ENCODE data around the gene ACIN1. TPM values are rescaled to one million over a fixed set of nuclear protein-coding genes. Genes with fewer than 3 reads are reported as not detected.

ACIN1 gene
- total and polyA plus RNA-seq, 7 donors: 45.2 to 83.2 (median 75.3) TPM

GRCh38 chr14:23085458-23085857 is 9.5 kb downstream of the ACIN1 start:
- TF ChIP-seq CTCF (IDR thresholded peaks at IDR 0.05): no peak

GRCh38 chr14:23080474-23080873 is 14.5 kb downstream of the ACIN1 start:
- H3K27me3 ChIP-seq (ENCODE audit: insufficient read depth in 3 of 3, low read length in 2 of 3): no peaks in the 10 kb centered on the region
- intact Hi-C loops (cut with DNase I): no loop called here
- H3K9me3 ChIP-seq: no peaks in the 10 kb centered on the region
- ATAC-seq (no peak), DNase-seq (no peak)
- H3K4me3 ChIP-seq: no peak overlapping the region
- no peak overlapping the region for H3K27ac ChIP-seq
- WGBS, 3 donors: 78 to 95% (median 86%) methylated on average over 1 of the region's 1 CpG
- peaks cover 27 to 100% of the 10 kb centered on the region in 2 donors for H3K36me3 ChIP-seq (ENCODE audit: insufficient read depth in 1 of 2, low read depth in 1 of 2)
- TF ChIP-seq CTCF (IDR thresholded peaks at IDR 0.05): no peak
- peaks cover 30% of the 10 kb centered on the region for H3K4me1 ChIP-seq

More at GRCh38 chr14:23085458-23085857, 9.5 kb downstream of the ACIN1 start:
- intact Hi-C loops (cut with DNase I): no loop called here
- DNase-seq (no peak), ATAC-seq (no peak)
- H3K27me3 ChIP-seq (ENCODE audit: insufficient read depth in 3 of 3, low read length in 2 of 3): no peaks in the 10 kb centered on the region
- no peaks in the 10 kb centered on the region for H3K4me1 ChIP-seq
- no peaks in the 10 kb centered on the region for H3K9me3 ChIP-seq
- WGBS, 3 donors: 81 to 86% (median 82%) methylated on average over 3 of the region's 3 CpGs
- H3K36me3 ChIP-seq (ENCODE audit: insufficient read depth in 1 of 2, low read depth in 1 of 2): peaks cover 11 to 100% of the 10 kb centered on the region in 2 donors
- H3K4me3 ChIP-seq: no peak overlapping the region
- H3K27ac ChIP-seq: no peak overlapping the region

GRCh38 chr14:23079716-23080115 is 15.2 kb downstream of the ACIN1 start:
- intact Hi-C loops (cut with DNase I): no loop called here
- peak overlapping the region; percentile 78 for H3K27ac ChIP-seq
- peaks cover 30% of the 10 kb centered on the region for H3K4me1 ChIP-seq
- no peaks in the 10 kb centered on the region for H3K9me3 ChIP-seq
- H3K4me3 ChIP-seq: no peak overlapping the region
- H3K36me3 ChIP-seq (ENCODE audit: insufficient read depth in 1 of 2, low read depth in 1 of 2): peaks cover 27 to 100% of the 10 kb centered on the region in 2 donors
- 87 to 92% (median 89%) methylated on average over 2 of the region's 2 CpGs for WGBS, 3 donors
- ATAC-seq (no peak), DNase-seq (no peak)
- no peak for TF ChIP-seq CTCF (IDR thresholded peaks at IDR 0.05)
- H3K27me3 ChIP-seq (ENCODE audit: insufficient read depth in 3 of 3, low read length in 2 of 3): no peaks in the 10 kb centered on the region

GRCh38 chr14:23078692-23079116 is 16.2 kb downstream of the ACIN1 start:
- ATAC-seq (peak; percentile 95 to 98 (median 98)), DNase-seq (peak; percentile 78 to 85)
- H3K36me3 ChIP-seq (ENCODE audit: insufficient read depth in 1 of 2, low read depth in 1 of 2): peaks cover 27 to 100% of the 10 kb centered on the region in 2 donors
- H3K9me3 ChIP-seq: no peaks in the 10 kb centered on the region
- H3K4me1 ChIP-seq: peaks cover 30% of the 10 kb centered on the region
- H3K27me3 ChIP-seq (ENCODE audit: insufficient read depth in 3 of 3, low read length in 2 of 3): no peaks in the 10 kb centered on the region
- H3K27ac ChIP-seq: peak overlapping the region; percentile 78
- H3K4me3 ChIP-seq: no peak overlapping the region
- WGBS, 3 donors: 14 to 39% (median 27%) methylated on average over 2 of the region's 2 CpGs
- intact Hi-C loops (cut with DNase I): no loop called here
- TF ChIP-seq CTCF (IDR thresholded peaks at IDR 0.05): no peak

- no peak for TF ChIP-seq CTCF (IDR thresholded peaks at IDR 0.05)
- H3K27me3 ChIP-seq (ENCODE audit: insufficient read depth in 3 of 3, low read length in 2 of 3): no peaks in the 10 kb centered on the region
- 85 to 88% (median 86%) methylated on average over 5 of the region's 5 CpGs for WGBS, 3 donors
- DNase-seq (no peak), ATAC-seq (no peak)
- H3K4me1 ChIP-seq: peaks cover 30% of the 10 kb centered on the region
- H3K4me3 ChIP-seq: no peak overlapping the region
- H3K27ac ChIP-seq: peak overlapping the region; percentile 72
- H3K36me3 ChIP-seq (ENCODE audit: insufficient read depth in 1 of 2, low read depth in 1 of 2): peaks cover 27 to 100% of the 10 kb centered on the region in 2 donors
- H3K9me3 ChIP-seq: no peaks in the 10 kb centered on the region
- intact Hi-C loops (cut with DNase I): no loop called here
Measured at GRCh38 chr14:23077962-23078361, 17.0 kb downstream of the ACIN1 start.
